ENCODE results near the gene CAB39L.

CAB39L gene

GRCh38 chr13:49464621-49465325 lies 20.9 kb upstream of the CAB39L start:
- H3K4me3 ChIP-seq (replicated peaks; ENCODE audit: low read depth, low read length) = no peak overlapping the region
- no peak for TF ChIP-seq CTCF (IDR thresholded peaks at IDR 0.05; ENCODE audit: low read length, missing control alignments)

GRCh38 chr13:49464085-49464484 lies 20.2 kb upstream of the CAB39L start:
- TF ChIP-seq CTCF (IDR thresholded peaks at IDR 0.05; ENCODE audit: low read length, missing control alignments) = no peak
- DNase-seq (ENCODE audit: low read depth) = no peak

More at GRCh38 chr13:49464621-49465325, 20.9 kb upstream of the CAB39L start:
- DNase-seq (ENCODE audit: low read depth) = no peak

GRCh38 chr13:49459580-49459979 lies 15.7 kb upstream of the CAB39L start:
- H3K4me3 ChIP-seq (replicated peaks; ENCODE audit: low read depth, low read length) = no peak overlapping the region
- no peak for TF ChIP-seq CTCF (IDR thresholded peaks at IDR 0.05; ENCODE audit: low read length, missing control alignments)
- DNase-seq (ENCODE audit: low read depth) = no peak

More at GRCh38 chr13:49464085-49464484, 20.2 kb upstream of the CAB39L start:
- H3K4me3 ChIP-seq (replicated peaks; ENCODE audit: low read depth, low read length) = no peak overlapping the region

GRCh38 chr13:49457221-49457620 lies 13.4 kb upstream of the CAB39L start:
- DNase-seq (ENCODE audit: low read depth) = no peak
- no peak for TF ChIP-seq CTCF (IDR thresholded peaks at IDR 0.05; ENCODE audit: low read length, missing control alignments)
- no peak overlapping the region for H3K4me3 ChIP-seq (replicated peaks; ENCODE audit: low read depth, low read length)

- TF ChIP-seq CTCF (IDR thresholded peaks at IDR 0.05; ENCODE audit: low read length, missing control alignments) = no peak
- no peak for DNase-seq (ENCODE audit: low read depth)
- no peak overlapping the region for H3K4me3 ChIP-seq (replicated peaks; ENCODE audit: low read depth, low read length)
Measured at GRCh38 chr13:49456156-49456555, 12.3 kb upstream of the CAB39L start.

GRCh38 chr13:49455007-49455398 lies 11.1 kb upstream of the CAB39L start:
- no peak for TF ChIP-seq CTCF (IDR thresholded peaks at IDR 0.05; ENCODE audit: low read length, missing control alignments)

More at GRCh38 chr13:49455007-49455398, 11.1 kb upstream of the CAB39L start:
- DNase-seq (ENCODE audit: low read depth) = no peak
- H3K4me3 ChIP-seq (replicated peaks; ENCODE audit: low read depth, low read length) = no peak overlapping the region

Data from fibroblast of pulmonary artery (primary cell).